ENCODE results near the gene MRPL14.

The MRPL14 gene

DNA sequence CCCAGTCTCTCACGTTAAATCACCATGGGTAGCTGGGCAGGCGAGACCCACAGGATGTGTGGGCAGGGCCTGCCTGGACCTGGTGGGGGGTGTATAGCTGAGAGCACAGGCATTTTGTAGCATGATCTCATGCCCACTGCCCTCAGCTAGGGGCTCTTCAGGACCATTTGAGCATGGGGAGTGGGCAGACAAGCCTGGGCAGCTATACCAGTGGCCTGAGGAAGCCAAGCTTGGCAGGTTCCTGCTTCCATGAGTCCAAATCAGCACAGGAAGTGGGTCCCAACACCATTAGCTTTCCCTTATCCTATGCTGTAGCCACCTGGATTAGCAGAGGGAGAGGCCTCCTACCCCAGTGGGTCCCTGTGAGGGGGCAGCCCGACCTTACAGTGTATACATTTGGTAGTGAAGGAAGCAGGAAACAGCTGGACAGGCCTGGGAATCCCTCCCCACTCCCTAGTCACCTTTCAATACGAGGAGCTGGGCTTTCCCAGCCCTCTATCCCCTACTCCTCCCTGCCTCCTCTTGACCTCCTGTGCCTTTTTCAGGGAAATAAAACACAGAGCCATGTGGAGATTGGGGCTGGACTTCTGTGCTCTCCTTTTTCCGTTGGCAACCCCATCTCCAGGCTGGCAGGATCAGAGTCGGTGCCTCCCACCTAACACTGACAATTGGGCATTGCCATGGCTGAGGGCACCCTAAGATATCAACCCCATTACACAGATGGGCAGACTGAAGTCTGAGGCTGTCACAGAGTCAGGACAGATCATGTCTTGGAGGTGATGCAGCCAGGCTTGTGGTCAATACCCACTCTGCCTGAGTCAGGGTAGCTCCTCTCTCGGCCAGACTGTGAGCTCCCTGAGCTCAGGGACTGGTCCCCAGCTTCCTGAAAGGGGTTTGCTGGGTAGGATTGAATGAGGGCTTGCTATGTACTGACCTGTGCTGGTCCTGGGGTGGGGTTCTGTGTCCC, 59.8 kb downstream of the MRPL14 start:
- DNase-seq (ENCODE audit: extremely low read depth, low read depth): no peak
- TF ChIP-seq, protein P1, sequence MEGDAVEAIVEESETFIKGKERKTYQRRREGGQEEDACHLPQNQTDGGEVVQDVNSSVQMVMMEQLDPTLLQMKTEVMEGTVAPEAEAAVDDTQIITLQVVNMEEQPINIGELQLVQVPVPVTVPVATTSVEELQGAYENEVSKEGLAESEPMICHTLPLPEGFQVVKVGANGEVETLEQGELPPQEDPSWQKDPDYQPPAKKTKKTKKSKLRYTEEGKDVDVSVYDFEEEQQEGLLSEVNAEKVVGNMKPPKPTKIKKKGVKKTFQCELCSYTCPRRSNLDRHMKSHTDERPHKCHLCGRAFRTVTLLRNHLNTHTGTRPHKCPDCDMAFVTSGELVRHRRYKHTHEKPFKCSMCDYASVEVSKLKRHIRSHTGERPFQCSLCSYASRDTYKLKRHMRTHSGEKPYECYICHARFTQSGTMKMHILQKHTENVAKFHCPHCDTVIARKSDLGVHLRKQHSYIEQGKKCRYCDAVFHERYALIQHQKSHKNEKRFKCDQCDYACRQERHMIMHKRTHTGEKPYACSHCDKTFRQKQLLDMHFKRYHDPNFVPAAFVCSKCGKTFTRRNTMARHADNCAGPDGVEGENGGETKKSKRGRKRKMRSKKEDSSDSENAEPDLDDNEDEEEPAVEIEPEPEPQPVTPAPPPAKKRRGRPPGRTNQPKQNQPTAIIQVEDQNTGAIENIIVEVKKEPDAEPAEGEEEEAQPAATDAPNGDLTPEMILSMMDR (IDR thresholded peaks at IDR 0.05; ENCODE audit: low read depth, low read length, missing control alignments): no peak
- H3K4me3 ChIP-seq (replicated peaks; ENCODE audit: low read depth, low read length): no peak overlapping the region

DNA sequence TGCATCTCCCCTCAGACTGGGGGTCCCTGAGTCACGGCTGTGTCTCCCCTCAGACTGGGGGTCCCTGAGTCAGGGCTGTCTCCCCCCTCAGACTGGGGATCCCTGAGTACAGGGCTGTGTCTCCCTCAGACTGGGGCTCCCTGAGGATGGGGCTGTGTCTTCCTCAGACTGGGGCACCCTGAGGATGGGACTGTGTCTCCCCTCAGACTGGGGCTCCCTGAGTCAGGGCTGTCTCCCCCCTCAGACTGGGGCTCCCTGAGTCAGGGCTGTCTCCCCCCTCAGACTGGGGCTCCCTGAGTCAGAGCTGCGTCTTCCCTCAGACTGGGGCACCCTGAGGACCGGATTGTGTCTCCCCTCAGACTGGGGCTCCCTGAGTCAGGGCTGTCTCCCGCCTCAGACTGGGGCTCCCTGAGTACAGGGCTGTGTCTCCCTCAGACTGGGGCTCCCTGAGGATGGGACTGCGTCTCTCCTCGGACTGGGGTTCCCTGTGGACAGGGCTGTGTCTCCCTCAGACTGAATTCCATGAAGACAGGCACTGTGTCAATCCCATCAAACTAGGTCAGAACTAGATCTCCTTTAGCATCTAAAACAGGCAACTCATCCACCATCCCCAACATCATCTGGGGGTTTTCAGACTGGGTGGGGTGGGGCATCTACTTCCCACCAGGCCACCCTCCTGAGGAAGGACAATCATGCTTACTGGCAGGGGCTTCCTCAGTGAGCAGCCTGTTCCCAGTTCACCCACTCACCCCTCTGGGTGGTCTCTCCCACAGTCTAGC, 60.7 kb downstream of the MRPL14 start:
- no peak for DNase-seq (ENCODE audit: extremely low read depth, low read depth)
- TF ChIP-seq, protein P1 (IDR thresholded peaks at IDR 0.05; ENCODE audit: low read depth, low read length, missing control alignments): no peak
- no peak overlapping the region for H3K4me3 ChIP-seq (replicated peaks; ENCODE audit: low read depth, low read length)

DNA sequence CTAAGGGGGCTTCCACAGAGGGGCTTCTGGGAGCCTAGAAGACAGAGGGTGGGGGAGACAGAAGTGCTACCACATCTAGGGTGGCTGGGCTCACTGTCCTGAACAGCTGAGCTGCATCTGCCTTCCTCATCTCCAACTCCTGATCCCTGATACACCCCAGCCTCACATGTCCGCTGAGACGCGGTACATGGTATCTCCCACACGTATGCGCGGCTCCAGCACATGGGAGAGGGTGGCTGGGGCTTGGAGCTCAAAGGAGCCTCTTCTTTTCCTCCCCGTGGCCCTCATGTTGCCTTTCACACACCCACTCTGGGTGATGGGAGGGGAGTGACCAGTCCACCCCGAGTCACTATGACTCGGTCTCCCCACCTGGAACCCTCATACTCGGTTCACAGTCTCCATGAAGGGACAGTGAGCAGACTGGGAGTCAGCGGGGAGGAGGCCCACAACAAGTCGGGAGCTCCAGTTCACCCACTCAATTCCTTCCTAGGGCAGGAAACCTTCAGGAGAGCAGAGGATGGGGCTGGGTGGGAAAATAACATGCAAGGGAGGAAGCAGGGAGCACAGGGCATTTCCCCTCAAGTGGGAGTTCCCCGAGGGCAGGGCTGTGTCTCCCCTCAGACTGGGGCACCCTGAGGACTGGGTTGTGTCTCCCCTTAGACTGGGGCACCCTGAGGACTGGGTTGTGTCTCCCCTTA, 61.7 kb downstream of the MRPL14 start:
- no peak overlapping the region for H3K4me3 ChIP-seq (replicated peaks; ENCODE audit: low read depth, low read length)
- no peak for DNase-seq (ENCODE audit: extremely low read depth, low read depth)
- TF ChIP-seq, protein P1 (IDR thresholded peaks at IDR 0.05; ENCODE audit: low read depth, low read length, missing control alignments): no peak

DNA sequence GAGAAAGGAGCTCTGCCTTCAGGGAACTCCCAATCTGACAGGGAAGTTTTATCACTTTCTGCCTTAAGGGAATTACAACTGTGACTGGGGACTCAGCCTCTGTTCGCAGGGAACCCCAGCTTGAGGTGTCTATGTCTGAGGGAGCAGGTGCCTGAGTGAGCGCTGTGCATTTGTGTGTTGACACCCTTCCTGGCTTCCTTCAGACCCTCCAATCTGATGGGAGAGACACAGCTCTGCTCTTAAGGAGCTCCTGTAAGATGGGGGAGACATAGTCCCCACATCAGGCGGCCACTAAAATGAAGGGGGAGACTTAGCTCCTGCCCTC, 62.3 kb downstream of the MRPL14 start:
- no peak overlapping the region for H3K4me3 ChIP-seq (replicated peaks; ENCODE audit: low read depth, low read length)
- no peak for DNase-seq (ENCODE audit: extremely low read depth, low read depth)
- TF ChIP-seq, protein P1 (IDR thresholded peaks at IDR 0.05; ENCODE audit: low read depth, low read length, missing control alignments): no peak

DNA sequence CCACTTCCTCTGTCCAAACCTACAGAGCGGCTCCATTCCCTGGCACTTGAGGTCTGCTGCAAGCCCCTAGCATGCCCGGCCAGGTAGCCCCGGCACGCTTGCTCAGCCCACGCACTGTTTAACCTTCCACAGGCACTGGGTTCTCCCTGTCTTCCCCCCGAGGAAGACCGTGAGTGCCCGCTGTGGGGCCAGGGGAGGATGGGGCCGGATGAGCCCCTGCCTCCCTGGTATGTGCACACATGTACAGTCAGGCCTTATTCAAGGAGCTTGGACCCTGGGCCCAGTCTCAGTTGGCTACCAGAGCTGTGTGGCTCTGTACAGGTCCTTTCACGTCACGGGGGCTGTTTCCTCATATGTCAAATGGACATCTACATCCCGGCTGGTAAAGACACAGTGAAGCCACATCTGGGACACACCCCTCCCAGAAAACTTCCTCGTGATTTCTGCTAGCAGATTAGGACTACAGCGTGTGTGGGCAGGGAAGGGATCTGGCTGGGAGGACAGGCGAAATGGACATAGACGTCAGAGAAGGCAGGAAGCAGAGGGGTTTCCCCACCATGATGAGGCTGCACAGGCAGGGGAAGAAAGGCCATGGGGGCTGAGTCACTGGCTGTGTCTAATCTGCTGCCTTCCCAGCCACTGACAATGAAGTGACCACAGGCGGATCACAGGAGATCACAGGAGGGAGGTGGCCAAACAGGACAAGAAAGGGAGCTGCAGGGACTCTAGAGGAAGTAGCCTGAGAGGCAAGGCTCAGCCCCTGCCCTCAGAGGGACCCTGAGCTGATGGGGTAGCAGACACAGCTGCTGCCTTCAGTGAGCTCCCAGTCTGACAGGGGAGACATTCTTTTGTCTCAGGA, 62.9 kb downstream of the MRPL14 start:
- peak; percentile 72 for DNase-seq (ENCODE audit: extremely low read depth, low read depth)
- TF ChIP-seq, protein P1 (IDR thresholded peaks at IDR 0.05; ENCODE audit: low read depth, low read length, missing control alignments): no peak
- no peak overlapping the region for H3K4me3 ChIP-seq (replicated peaks; ENCODE audit: low read depth, low read length)

DNA sequence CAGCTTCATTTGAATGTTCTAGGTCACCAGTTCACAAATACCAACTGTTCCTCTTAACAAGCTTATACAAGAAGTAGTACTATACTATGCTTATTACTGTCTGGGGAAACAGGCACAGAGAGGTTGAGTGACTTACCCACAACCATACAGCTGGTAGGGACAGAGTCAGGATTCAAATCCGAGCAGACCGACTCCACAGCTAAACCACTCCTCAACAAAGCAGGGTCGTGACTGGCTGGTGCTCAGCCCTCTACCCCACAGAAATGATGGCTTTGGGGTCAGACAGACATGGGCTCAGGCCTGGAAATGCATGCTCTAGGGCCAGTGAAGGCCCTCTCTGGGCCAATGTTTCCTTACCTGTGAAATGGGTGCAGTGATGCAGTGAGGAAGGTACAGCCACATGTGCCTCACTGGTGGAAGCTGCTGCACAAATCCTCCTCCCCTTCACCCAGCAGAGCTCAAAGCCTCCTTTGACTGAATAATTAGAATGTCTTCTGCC, 63.6 kb downstream of the MRPL14 start:
- no peak for DNase-seq (ENCODE audit: extremely low read depth, low read depth)
- TF ChIP-seq, protein P1 (IDR thresholded peaks at IDR 0.05; ENCODE audit: low read depth, low read length, missing control alignments): no peak
- H3K4me3 ChIP-seq (replicated peaks; ENCODE audit: low read depth, low read length): no peak overlapping the region

All from HFF-Myc (cell line).